H1 (cell line): Measurements from ENCODE around the gene SMYD3. TPM values are rescaled to one million over a fixed set of nuclear protein-coding genes. Genes with fewer than 3 reads are reported as not detected.

Experiments
- CTCF ChIA-PET: fragments of 300-600 bp; sonication (Branson Sonifier 250); formaldehyde crosslinking; loops from one replicate; lab custom pipeline; 2021; ENCODE audit not compliant: partially characterized antibody; lab: Charles Lee
- POLR2A ChIA-PET: fragments of 300-600 bp; sonication (Branson Sonifier 250); formaldehyde crosslinking; loops from one replicate; lab custom pipeline; 2021; ENCODE audit warnings: inconsistent platforms; ENCODE audit not compliant: partially characterized antibody; lab: Charles Lee
- DNase-seq, 2 experiments: peaks; one replicate each; pipeline versions ENCODE4 v3.0.0 to v3.0.0-alpha.2; 2010 to 2022; ENCODE audit warnings: low spot score in 2 of 2, low read depth in 1 of 2, mixed read lengths in 1 of 2
- FAIRE-seq: peaks from 2 replicates; lab custom pipeline; 2011; peaks lifted over from hg19 to GRCh38; lab: Jason Lieb, UNC
- H2AFZ ChIP-seq: 2 replicates; pipeline ENCODE4 v1.8.1; 2012; ENCODE audit warnings: low read length, inconsistent platforms
- H2AK5ac ChIP-seq: 2 replicates; pipeline ENCODE4 v1.6.1; 2013; ENCODE audit warnings: low read depth, low read length
- H2BK120ac ChIP-seq: replicated peaks from 2 replicates; pipeline ENCODE3; 2013; ENCODE audit warnings: low read depth, low read length, inconsistent platforms
- H2BK12ac ChIP-seq: 2 replicates; pipeline ENCODE4 v1.6.1; 2013; ENCODE audit warnings: low read depth, low read length
- H2BK15ac ChIP-seq: 2 replicates; pipeline ENCODE4 v1.6.1; 2013; ENCODE audit warnings: low read length
- H2BK20ac ChIP-seq: 2 replicates; pipeline ENCODE4 v1.6.1; 2013; ENCODE audit warnings: low read length
- H2BK5ac ChIP-seq: 2 replicates; pipeline ENCODE4 v1.6.1; 2013; ENCODE audit warnings: low read depth, low read length
- H3K14ac ChIP-seq: 2 replicates; pipeline ENCODE4 v1.6.1; 2013; ENCODE audit warnings: inconsistent platforms; ENCODE audit not compliant: insufficient read length
- H3K18ac ChIP-seq: 2 replicates; pipeline ENCODE4 v1.6.1; 2013; ENCODE audit warnings: low read length; ENCODE audit errors: extremely low read depth
- H3K23ac ChIP-seq: 2 replicates; pipeline ENCODE4 v1.6.1; 2013; ENCODE audit warnings: inconsistent platforms; ENCODE audit not compliant: insufficient read length
- H3K23me2 ChIP-seq: 2 replicates; pipeline ENCODE4 v1.6.1; 2013; ENCODE audit warnings: low read depth, low read length
- H3K27ac ChIP-seq: 2 replicates; pipeline ENCODE4 v1.6.1; 2011; ENCODE audit warnings: low read depth, low read length, inconsistent platforms
- H3K27me3 ChIP-seq, 4 experiments: replicated peaks in 1 of 4; 1 replicate in 1 of 4; 2 replicates in 3 of 4; pipeline versions ENCODE4 v1.6.1 to v1.8.1; 2011 to 2013; ENCODE audit warnings: low read length in 3 of 4, mild to moderate bottlenecking in 3 of 4, inconsistent platforms in 2 of 4, mixed read lengths in 2 of 4, moderate library complexity in 1 of 4; ENCODE audit not compliant: control insufficient read depth in 3 of 4, insufficient read depth in 3 of 4; ENCODE audit errors: extremely low read depth in 1 of 4
- H3K36me3 ChIP-seq, 4 experiments: 2 replicates each; pipeline versions ENCODE4 v1.6.1 to v1.8.1; 2011 to 2013; ENCODE audit warnings: mild to moderate bottlenecking in 4 of 4, low read length in 3 of 4, moderate library complexity in 2 of 4, control low read depth in 1 of 4, inconsistent platforms in 1 of 4; ENCODE audit not compliant: insufficient read depth in 4 of 4, control insufficient read depth in 2 of 4
- H3K4ac ChIP-seq: replicated peaks from 2 replicates; pipeline ENCODE3; 2013; ENCODE audit warnings: low read length, low read depth, mixed read lengths, inconsistent platforms; ENCODE audit not compliant: insufficient read length
- H3K4me1 ChIP-seq, 4 experiments: replicated peaks in 1 of 4; 1 replicate in 1 of 4; 2 replicates in 3 of 4; pipeline versions ENCODE4 v1.6.1 to v1.8.1; 2011 to 2013; ENCODE audit warnings: low read length in 3 of 4, inconsistent platforms in 2 of 4, mixed read lengths in 1 of 4; ENCODE audit not compliant: insufficient read depth in 4 of 4, control insufficient read depth in 3 of 4
- H3K4me2 ChIP-seq, 2 experiments: 2 replicates each; pipeline versions ENCODE4 v1.6.1 to v1.8.1; 2011 to 2013; ENCODE audit warnings: low read depth in 2 of 2, low read length in 2 of 2, control low read depth in 1 of 2, inconsistent platforms in 1 of 2, mild to moderate bottlenecking in 1 of 2; ENCODE audit not compliant: insufficient read depth in 1 of 2
- H3K4me3 ChIP-seq, 4 experiments: fragments of 200-600, 300-600 bp in 1 of 4; sonication (generic), shearing (Covaris generic), sonication (Bioruptor Twin) in 1 of 4; 2 replicates each; pipeline versions ENCODE4 v1.5.1 to v1.8.1; 2011 to 2016; ENCODE audit warnings: low read length in 4 of 4, low read depth in 3 of 4, control low read depth in 2 of 4, inconsistent platforms in 2 of 4, mild to moderate bottlenecking in 2 of 4, mixed read lengths in 1 of 4, moderate library complexity in 1 of 4; ENCODE audit not compliant: insufficient read depth in 2 of 4; ENCODE audit errors: extremely low read depth in 1 of 4
- H3K56ac ChIP-seq: replicated peaks from 2 replicates; pipeline ENCODE3; 2013; ENCODE audit warnings: low read depth, mild to moderate bottlenecking, mixed read lengths, low read length, inconsistent platforms; ENCODE audit not compliant: insufficient read length
- H3K79me1 ChIP-seq: 2 replicates; pipeline ENCODE4 v1.6.1; 2013; ENCODE audit warnings: low read depth, low read length, control low read depth
- H3K79me2 ChIP-seq, 2 experiments: 2 replicates each; pipeline versions ENCODE4 v1.6.1 to v1.8.1; 2012 to 2013; ENCODE audit warnings: low read length in 2 of 2, mild to moderate bottlenecking in 2 of 2, inconsistent platforms in 1 of 2; ENCODE audit not compliant: insufficient read depth in 2 of 2, control insufficient read depth in 1 of 2
- H3K9ac ChIP-seq, 4 experiments: replicated peaks in 1 of 4; 1 replicate in 1 of 4; 2 replicates in 3 of 4; pipeline versions ENCODE4 v1.6.1 to v1.8.1; 2011 to 2013; ENCODE audit warnings: low read depth in 3 of 4, low read length in 3 of 4, control low read depth in 2 of 4, mild to moderate bottlenecking in 2 of 4, moderate library complexity in 2 of 4, inconsistent platforms in 1 of 4; ENCODE audit errors: extremely low read depth in 1 of 4
- H3K9me3 ChIP-seq, 2 experiments: 2 replicates each; pipeline versions ENCODE4 v1.6.1 to v1.8.1; 2012 to 2013; ENCODE audit warnings: mild to moderate bottlenecking in 2 of 2, moderate library complexity in 2 of 2, control low read depth in 1 of 2, inconsistent platforms in 1 of 2, low read depth in 1 of 2, low read length in 1 of 2, mixed read lengths in 1 of 2; ENCODE audit not compliant: insufficient read depth in 2 of 2
- H4K20me1 ChIP-seq, 2 experiments: replicated peaks in 1 of 2; 2 replicates each; pipeline versions ENCODE3 to v1.8.1; 2011 to 2013; ENCODE audit warnings: inconsistent platforms in 2 of 2, low read length in 2 of 2, mild to moderate bottlenecking in 1 of 2; ENCODE audit not compliant: insufficient read depth in 2 of 2, control insufficient read depth in 1 of 2
- H4K5ac ChIP-seq: 2 replicates; pipeline ENCODE4 v1.6.1; 2013; ENCODE audit warnings: low read length, low read depth, mixed read lengths, inconsistent platforms; ENCODE audit not compliant: insufficient read length
- H4K8ac ChIP-seq: 2 replicates; pipeline ENCODE4 v1.8.0; 2013; ENCODE audit warnings: mild to moderate bottlenecking, moderate library complexity, low read length, inconsistent platforms; ENCODE audit not compliant: insufficient read depth; ENCODE audit errors: extremely low read depth
- H4K91ac ChIP-seq: replicated peaks from 2 replicates; pipeline ENCODE3; 2013; ENCODE audit warnings: low read length, mixed read lengths, inconsistent platforms; ENCODE audit not compliant: insufficient read length
- BRCA1 ChIP-seq: IDR thresholded peaks from 2 replicates; pipeline ENCODE4 v1.6.1; 2012; ENCODE audit warnings: low read depth, low read length, improper control_type of control experiment
- CREB1 ChIP-seq: IDR thresholded peaks from 2 replicates; pipeline ENCODE4 v1.6.1; 2012; ENCODE audit warnings: inconsistent platforms
- GTF2F1 ChIP-seq: IDR thresholded peaks from 2 replicates; pipeline ENCODE4 v1.6.1; 2012; ENCODE audit warnings: low read depth, low read length, improper control_type of control experiment, borderline replicate concordance
- HDAC2 ChIP-seq, 2 experiments: fragments of 300-600 bp in 1 of 2; sonication (generic) in 1 of 2; IDR thresholded peaks; 2 replicates each; pipeline ENCODE4 v1.6.1; 2011 to 2012; ENCODE audit warnings: low read depth in 2 of 2, low read length in 2 of 2, mild to moderate bottlenecking in 2 of 2, moderate library complexity in 2 of 2, borderline replicate concordance in 1 of 2, inconsistent platforms in 1 of 2
- POLR2AphosphoS5 ChIP-seq: IDR thresholded peaks from 2 replicates; pipeline ENCODE4 v1.6.1; 2011; ENCODE audit warnings: low read depth, low read length
- RNF2 ChIP-seq: fragments of 200-900, 300-1000 bp; sonication (generic); IDR thresholded peaks from 2 replicates; pipeline ENCODE4 v1.7.1; 2016; ENCODE audit warnings: borderline replicate concordance, low read depth, mild to moderate bottlenecking, antibody characterized with exemption, low read length; ENCODE audit not compliant: poor library complexity, severe bottlenecking; ENCODE audit errors: missing control alignments
- SIN3A ChIP-seq, 2 experiments: IDR thresholded peaks in 1 of 2; conservative IDR thresholded peaks in 1 of 2; 2 replicates each; pipeline ENCODE4 v1.6.1; 2011 to 2012; ENCODE audit warnings: low read length in 2 of 2, improper control_type of control experiment in 1 of 2, low read depth in 1 of 2, mild to moderate bottlenecking in 1 of 2
- SIRT6 ChIP-seq: IDR thresholded peaks from one replicate; pipeline ENCODE4 v1.7.1; 2012; ENCODE audit warnings: low read length, inconsistent platforms
- SIX5 ChIP-seq: IDR thresholded peaks from 2 replicates; pipeline ENCODE4 v1.6.1; 2011; ENCODE audit warnings: mild to moderate bottlenecking, low read depth, low read length
- TAF7 ChIP-seq: optimal IDR thresholded peaks from 2 replicates; pipeline ENCODE3; 2011; ENCODE audit warnings: low read depth, mild to moderate bottlenecking, inconsistent platforms, low read length, moderate library complexity, borderline replicate concordance
- TCF12 ChIP-seq: IDR thresholded peaks from 2 replicates; pipeline ENCODE4 v1.6.1; 2011; ENCODE audit warnings: low read depth, mild to moderate bottlenecking, low read length
- WGBS, 2 experiments: shearing (Covaris generic) in 1 of 2; methylation state at CpG; one replicate each; pipeline versions ENCODE4 v1.1.6 to v1.1.7; 2013 to 2015; ENCODE audit warnings: low lambda C conversion rate in 2 of 2, mixed read lengths in 2 of 2, inconsistent platforms in 1 of 2, low coverage in 1 of 2, missing lambda C conversion rate in 1 of 2; ENCODE audit not compliant: insufficient replicate concordance in 2 of 2, insufficient coverage in 1 of 2, insufficient read length in 1 of 2; ENCODE audit errors: extremely low coverage in 1 of 2, missing lambda C conversion rate in 1 of 2; 5-methylcytosine and 5-hydroxymethylcytosine counted together
- polyA plus RNA-seq, 7 experiments: library from polyadenylated mRNA; depleted of rRNA in 3 of 7; stranded (reverse) in 5 of 7; unstranded in 2 of 7; fragments of >200 nt in 5 of 7; fragments of 200-250 nt in 2 of 7; gene quantifications; 1 replicate in 5 of 7; 2 replicates in 1 of 7; 4 replicates in 1 of 7; pipeline versions ENCODE4 v1.2.1 to v1.2.3, GENCODE V29; 2011 to 2013; ENCODE audit warnings: missing spikeins in 2 of 7, mixed read lengths in 2 of 7
- total RNA-seq: library from RNA; stranded (reverse); fragmentation: NEBNext Ultra II Directional; extraction: Animal tissue kit (Norgen Biotek cat#: 25700); gene quantifications from 2 replicates; pipeline ENCODE4 v1.2.1, GENCODE V29; 2021
- TF ChIP-seq, protein P1 (sequence below): IDR thresholded peaks from 2 replicates; pipeline ENCODE4 v1.6.1; 2011; ENCODE audit warnings: low read length, improper control_type of control experiment

The SMYD3 gene
- total and polyA plus RNA-seq, 2 of the 8 experiments (the other 6 are each of a cell fraction or from before 2014, with no cell fraction given) = 17.3 to 25.4 TPM

DNA sequence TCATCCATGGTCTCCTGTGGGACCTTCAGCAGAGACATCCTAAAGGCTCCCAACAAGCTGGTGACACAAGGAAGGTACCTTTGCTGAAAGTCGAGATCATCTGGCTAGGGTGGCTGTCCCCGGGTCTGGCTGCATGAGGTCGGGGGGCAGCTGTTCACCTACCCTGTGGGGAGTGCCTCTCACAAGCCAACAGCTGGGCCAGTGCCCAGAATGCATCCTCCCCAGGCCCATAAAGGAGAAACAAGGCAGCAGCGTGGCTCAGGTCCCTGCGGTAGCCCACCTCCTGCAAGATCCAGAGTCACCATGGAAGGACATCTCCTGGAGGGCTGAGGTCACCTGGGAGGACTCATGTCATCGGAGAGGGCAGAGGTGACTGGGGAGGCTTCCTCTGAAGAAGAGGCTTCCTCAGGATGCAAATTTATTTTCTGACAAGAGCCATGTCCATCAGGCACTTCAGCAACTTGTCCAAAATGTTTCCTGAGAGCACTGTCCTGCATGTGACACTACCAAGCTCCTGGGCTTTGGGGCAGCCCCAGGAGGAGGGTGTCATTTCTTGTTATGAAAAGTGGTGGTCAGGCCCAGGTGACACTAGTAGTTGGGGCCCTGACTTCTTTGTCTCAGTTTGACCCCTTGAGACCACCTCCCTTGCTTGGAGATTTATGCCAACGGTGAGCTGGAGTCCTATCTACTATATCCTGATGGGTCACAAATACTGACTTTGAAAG is 6.7 kb upstream of the SMYD3 start:
- no peak overlapping the region for H3K27ac ChIP-seq
- H3K36me3 ChIP-seq = no peaks in the 10 kb centered on the region
- H2BK20ac ChIP-seq = no peak overlapping the region
- H3K79me2 ChIP-seq = no peaks in the 10 kb centered on the region
- H4K8ac ChIP-seq = no peak overlapping the region
- FAIRE-seq (no peak), DNase-seq (no peak)
- no peaks in the 10 kb centered on the region for H3K9me3 ChIP-seq
- 81% methylated on average over 7 of the region's 7 CpGs; no CpG with 5 or more reads in 1 of the 2 experiments for WGBS, 2 experiments
- no peak overlapping the region for H3K23ac ChIP-seq
- H3K4me2 ChIP-seq = no peak overlapping the region
- H2AK5ac ChIP-seq = no peak overlapping the region
- no peak overlapping the region for H3K14ac ChIP-seq
- no peak overlapping the region for H2AFZ ChIP-seq
- H3K23me2 ChIP-seq = no peaks in the 10 kb centered on the region
- H3K79me1 ChIP-seq = no peaks in the 10 kb centered on the region
- no peak overlapping the region for H4K91ac ChIP-seq
- H3K4me1 ChIP-seq = no peaks in the 10 kb centered on the region
- H3K18ac ChIP-seq = no peak overlapping the region
- CTCF ChIA-PET = interaction anchor here (0.7 to 0.9 kb wide), 2 partner anchors 18 to 19 kb away, joined by 3 to 4 read pairs; no protein-coding TSS in a partner anchor
- H2BK12ac ChIP-seq = no peak overlapping the region
- no peak overlapping the region for H3K4ac ChIP-seq
- H3K27me3 ChIP-seq = no peaks in the 10 kb centered on the region
- H4K20me1 ChIP-seq = no peaks in the 10 kb centered on the region
- H2BK15ac ChIP-seq = no peak overlapping the region
- H2BK120ac ChIP-seq = no peak overlapping the region
- no peak overlapping the region for H2BK5ac ChIP-seq
- H3K4me3 ChIP-seq = no peak overlapping the region
- POLR2A ChIA-PET = no interaction called here
- H3K9ac ChIP-seq = no peak overlapping the region
- H4K5ac ChIP-seq = no peak overlapping the region
- H3K56ac ChIP-seq = no peak overlapping the region
- TF ChIP-seq SIX5 (no peak), SIRT6 (no peak), BRCA1 (no peak), GTF2F1 (no peak), RNF2 (no peak), HDAC2 (IDR thresholded peaks at IDR 0.05; ENCODE audit: borderline replicate concordance in 1 of 2, low read depth in 2 of 2, low read length in 2 of 2) (no peak), POLR2AphosphoS5 (no peak), SIN3A (conservative IDR thresholded peaks at IDR 0.05 in 1 of 2, IDR thresholded peaks at IDR 0.05 in 1 of 2; ENCODE audit: low read depth in 1 of 2, low read length in 2 of 2) (no peak), TCF12 (no peak), TAF7 (no peak), CREB1 (no peak)
- TF ChIP-seq, protein P1, sequence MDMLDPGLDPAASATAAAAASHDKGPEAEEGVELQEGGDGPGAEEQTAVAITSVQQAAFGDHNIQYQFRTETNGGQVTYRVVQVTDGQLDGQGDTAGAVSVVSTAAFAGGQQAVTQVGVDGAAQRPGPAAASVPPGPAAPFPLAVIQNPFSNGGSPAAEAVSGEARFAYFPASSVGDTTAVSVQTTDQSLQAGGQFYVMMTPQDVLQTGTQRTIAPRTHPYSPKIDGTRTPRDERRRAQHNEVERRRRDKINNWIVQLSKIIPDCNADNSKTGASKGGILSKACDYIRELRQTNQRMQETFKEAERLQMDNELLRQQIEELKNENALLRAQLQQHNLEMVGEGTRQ = no peak
